Right ventricle myocardium inferior (tissue), 1 donor: ENCODE results near the gene NUAK2. TPM values are rescaled to one million over a fixed set of nuclear protein-coding genes. Genes with fewer than 3 reads are reported as not detected.
"Not testable (repeated sequence)": the region's sequence is repeated elsewhere in the genome, so short reads cannot be mapped to it uniquely, and the experiment has no call there.

Experiments used
- ATAC-seq: fragments of 200-7000 bp; cut with Tn5 transposase; one replicate; pipeline ENCODE4 v1.9.1; 2020; ENCODE audit warnings: mild to moderate bottlenecking, moderate library complexity
- DNase-seq: peaks from one replicate; pipeline ENCODE4 v3.0.0; 2021; ENCODE audit errors: missing footprints
- intact Hi-C: fragments of 100-400 bp; cut with DNase I; formaldehyde crosslinking; loops from one replicate; pipeline ENCODE4 v1.11.0; 2022
- total RNA-seq: library from RNA; stranded (reverse); fragmentation: NEBNext Ultra II Directional; extraction: Animal tissue kit (Norgen Biotek cat#: 25700); gene quantifications from one replicate; pipeline ENCODE4 v1.2.1, GENCODE V29; 2021
- donor health status: DM: no; HTN: yes; CAD: no; lungs with severe emphysema.

Gene NUAK2
- total RNA-seq, 1 donor from 2014 or later: 1.1 TPM

GRCh38 chr1:205285381-205286101, 36.0 kb downstream of the NUAK2 start:
- ATAC-seq (no peak), DNase-seq (no peak)
- intact Hi-C loops: no loop called here

GRCh38 chr1:205284420-205285144, 37.0 kb downstream of the NUAK2 start:
- ATAC-seq (peak; percentile 82), DNase-seq (peak; percentile 95)
- intact Hi-C loops: no loop called here

GRCh38 chr1:205283270-205284147, 38.0 kb downstream of the NUAK2 start:
- ATAC-seq: no peak
- intact Hi-C loops: no loop called here

GRCh38 chr1:205280666-205281395, 40.7 kb downstream of the NUAK2 start:
- not testable (repeated sequence) for ATAC-seq

More at GRCh38 chr1:205283270-205284147, 38.0 kb downstream of the NUAK2 start:
- no peak for DNase-seq

GRCh38 chr1:205279986-205280385, 41.6 kb downstream of the NUAK2 start:
- DNase-seq (no peak), ATAC-seq (no peak)
- intact Hi-C loops: no loop called here

More at GRCh38 chr1:205280666-205281395, 40.7 kb downstream of the NUAK2 start:
- DNase-seq, intact Hi-C loops: not testable (repeated sequence)

- ATAC-seq: no peak
- intact Hi-C loops: no loop called here
- no peak for DNase-seq
Observed at GRCh38 chr1:205276689-205277065, 44.9 kb downstream of the NUAK2 start.

- no peak for DNase-seq
- no peak for ATAC-seq
- intact Hi-C loops: no loop called here
Observed at GRCh38 chr1:205275916-205276688, 45.4 kb downstream of the NUAK2 start.

GRCh38 chr1:205275133-205275532, 46.4 kb downstream of the NUAK2 start:
- DNase-seq (no peak), ATAC-seq (no peak)
- intact Hi-C loops: no loop called here

DNA sequence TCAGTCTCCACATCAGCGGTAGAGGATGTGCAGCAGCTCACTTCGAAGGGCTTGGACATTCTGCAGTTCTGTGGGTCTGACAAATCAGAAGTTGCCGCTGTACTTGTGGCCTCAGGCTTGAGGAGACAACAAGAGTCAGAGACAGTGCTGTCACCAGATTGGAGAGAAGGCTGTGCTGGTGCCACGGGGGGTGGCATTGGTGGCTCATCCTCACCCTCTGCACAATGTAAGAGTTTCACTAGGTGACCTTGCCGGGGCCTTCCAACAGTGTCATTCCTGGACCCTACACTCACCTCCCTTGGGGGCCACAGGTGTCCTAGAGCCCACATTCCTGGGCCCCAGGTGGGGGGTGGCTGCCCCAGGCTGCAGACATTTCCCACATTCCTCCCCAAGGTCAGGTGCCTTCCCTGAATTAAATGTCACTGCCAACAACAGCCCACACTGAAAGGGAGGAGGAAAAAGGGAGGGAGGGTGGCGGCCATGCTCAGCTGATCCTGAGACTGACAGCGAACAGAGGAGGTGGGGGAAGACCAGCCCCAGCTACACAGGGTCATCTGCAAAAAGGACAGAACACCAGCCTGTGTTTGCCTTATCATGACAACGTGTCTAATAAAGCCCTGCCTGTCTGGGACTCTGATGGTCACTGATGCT, 47.4 kb downstream of the NUAK2 start:
- ATAC-seq: no peak
- intact Hi-C loops: no loop called here
- DNase-seq: no peak

DNA sequence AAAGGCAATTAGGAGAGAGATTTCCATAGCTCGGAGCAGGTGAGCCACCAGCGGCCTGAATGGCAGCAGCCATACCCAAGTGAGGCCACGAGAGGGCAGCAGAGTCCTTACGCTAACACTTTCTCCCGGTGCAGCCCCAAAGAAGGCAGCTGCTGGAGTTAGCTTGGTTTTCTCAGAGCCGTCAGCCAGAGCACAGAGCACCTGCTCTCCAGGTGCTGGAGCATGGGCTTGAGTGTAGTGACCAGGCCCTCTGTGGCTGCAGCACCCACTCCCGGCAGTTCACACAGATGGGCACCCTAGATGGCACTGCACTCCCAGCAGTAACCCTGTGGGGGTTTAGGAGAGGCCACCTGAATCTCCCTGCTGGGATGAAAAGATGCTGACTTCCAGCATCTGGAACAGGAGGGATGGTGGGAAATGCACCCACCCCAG, 48.0 kb downstream of the NUAK2 start:
- peak; percentile 83 for ATAC-seq
- peak; percentile 86 for DNase-seq
- intact Hi-C loops: loop anchor here (1.0 kb wide), 2 partner anchors 48 to 52 kb away; partner anchors contain the start of gene NUAK2

GRCh38 chr1:205272536-205272935, 49.0 kb downstream of the NUAK2 start:
- DNase-seq: no peak
- no peak for ATAC-seq
- intact Hi-C loops: no loop called here

- intact Hi-C loops: no loop called here
- ATAC-seq (no peak), DNase-seq (no peak)
Observed at GRCh38 chr1:205271745-205272144, 49.8 kb downstream of the NUAK2 start.

DNA sequence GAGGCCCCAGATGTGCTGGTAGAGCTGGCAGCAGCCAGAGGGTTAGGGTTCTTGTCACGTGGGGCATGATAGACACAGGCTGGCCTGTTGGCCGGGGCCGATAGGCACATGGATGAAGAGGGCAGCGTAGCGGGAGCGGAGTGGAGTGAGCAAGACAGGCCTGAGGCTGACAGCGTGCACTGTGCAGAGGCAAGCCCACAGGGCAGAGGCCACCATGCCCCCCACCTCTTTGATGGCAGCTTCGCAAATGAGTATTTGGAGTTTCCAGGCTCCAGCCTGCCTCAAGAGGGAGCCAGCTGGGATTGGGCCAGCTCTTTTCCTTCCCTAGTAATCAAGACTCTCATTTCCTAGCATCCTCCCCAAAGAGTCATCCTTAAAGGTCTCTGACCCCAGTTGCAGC, 50.3 kb downstream of the NUAK2 start:
- intact Hi-C loops: no loop called here
- no peak for ATAC-seq
- DNase-seq: no peak

DNA sequence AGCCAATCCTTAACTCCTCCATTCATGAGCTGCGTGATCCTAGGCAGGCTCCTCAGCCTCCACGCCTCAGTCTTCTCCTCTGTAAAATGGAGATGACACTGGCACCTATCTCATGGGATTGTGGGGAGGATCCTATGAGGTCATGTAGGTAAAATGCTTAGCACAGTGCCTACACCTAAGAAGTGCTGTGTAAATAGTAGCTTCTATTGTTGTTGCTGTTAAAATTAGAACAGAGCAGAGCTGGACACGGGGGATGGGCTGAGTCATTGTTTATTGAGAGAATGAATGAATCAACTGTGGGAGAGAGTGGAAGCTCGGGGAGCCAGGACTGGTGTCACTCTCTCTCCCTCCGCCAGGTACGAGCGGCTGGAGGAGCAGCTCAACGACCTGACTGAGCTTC, 50.8 kb downstream of the NUAK2 start:
- ATAC-seq (no peak), DNase-seq (no peak)
- intact Hi-C loops: no loop called here

DNA sequence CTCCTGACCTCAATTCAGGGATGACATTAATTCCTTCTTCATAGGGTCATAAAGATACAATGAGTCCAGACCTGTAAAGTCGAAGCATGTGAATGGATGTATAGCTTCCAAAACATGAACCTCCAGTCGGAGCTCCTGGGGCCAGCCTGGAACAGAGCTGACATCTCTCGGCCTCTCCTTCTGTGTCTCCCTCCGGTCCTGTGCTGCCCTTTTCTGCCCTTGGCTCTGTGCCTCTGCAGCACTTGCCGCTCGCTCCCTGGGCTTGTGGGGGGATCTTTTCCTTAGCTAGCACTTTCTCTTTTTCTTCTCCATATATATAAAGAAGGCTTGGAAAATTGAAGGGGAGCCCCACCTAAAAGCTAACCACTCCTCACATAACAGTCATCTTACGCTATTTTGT, 51.3 kb downstream of the NUAK2 start:
- DNase-seq (no peak), ATAC-seq (no peak)
- intact Hi-C loops: no loop called here

DNA sequence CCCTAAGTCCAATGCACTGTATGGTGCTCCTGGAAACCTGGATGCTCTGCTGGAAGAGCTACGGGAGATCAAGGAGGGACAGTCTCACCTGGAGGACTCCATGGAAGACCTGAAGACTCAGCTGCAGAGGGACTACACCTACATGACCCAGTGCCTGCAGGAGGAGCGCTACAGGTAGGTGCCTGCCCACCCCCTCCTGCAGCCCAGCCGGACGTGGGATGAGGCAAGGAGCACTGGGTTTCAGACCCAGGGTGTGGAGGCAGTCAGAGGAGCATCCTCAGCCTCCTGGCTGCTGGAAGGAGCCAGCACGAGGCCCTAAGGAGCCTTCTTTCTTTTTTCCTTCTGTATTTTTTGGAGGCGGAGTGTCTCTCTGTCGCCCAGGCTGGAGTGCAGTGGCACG, 51.8 kb downstream of the NUAK2 start:
- ATAC-seq (no peak), DNase-seq (no peak)
- intact Hi-C loops: no loop called here

- intact Hi-C loops: no loop called here
- no peak for ATAC-seq
- no peak for DNase-seq
Observed at GRCh38 chr1:205268846-205269680, 52.5 kb downstream of the NUAK2 start.
